GM18519 (cell line): ENCODE results near the gene MAGEB4.

Source experiments
- ATAC-seq: cut with Tn5 transposase; IDR thresholded peaks from one replicate; pipeline ENCODE4 v1.9.1; 2021; ENCODE audit warnings: mild to moderate bottlenecking, moderate library complexity; ENCODE audit not compliant: unreplicated experiment, low FRiP score

MAGEB4 gene

GRCh38 chrX:30282527-30282926 is 40.7 kb downstream of the MAGEB4 start:
- ATAC-seq, result no peak

GRCh38 chrX:30283456-30284200 is 41.8 kb downstream of the MAGEB4 start:
- no peak for ATAC-seq
